GM18868 (cell line): ENCODE data around the gene RALB.
"Not testable (repeated sequence)": the region's sequence is repeated elsewhere in the genome, so short reads cannot be mapped to it uniquely, and the experiment has no call there.

ENCODE experiments used
- ATAC-seq: cut with Tn5 transposase; IDR thresholded peaks from one replicate; pipeline ENCODE4 v1.9.1; 2021; ENCODE audit warnings: mild to moderate bottlenecking, moderate library complexity; ENCODE audit not compliant: unreplicated experiment

RALB gene

GRCh38 chr2:120290737-120291136 is 38.1 kb downstream of the RALB start:
- ATAC-seq = no peak

DNA sequence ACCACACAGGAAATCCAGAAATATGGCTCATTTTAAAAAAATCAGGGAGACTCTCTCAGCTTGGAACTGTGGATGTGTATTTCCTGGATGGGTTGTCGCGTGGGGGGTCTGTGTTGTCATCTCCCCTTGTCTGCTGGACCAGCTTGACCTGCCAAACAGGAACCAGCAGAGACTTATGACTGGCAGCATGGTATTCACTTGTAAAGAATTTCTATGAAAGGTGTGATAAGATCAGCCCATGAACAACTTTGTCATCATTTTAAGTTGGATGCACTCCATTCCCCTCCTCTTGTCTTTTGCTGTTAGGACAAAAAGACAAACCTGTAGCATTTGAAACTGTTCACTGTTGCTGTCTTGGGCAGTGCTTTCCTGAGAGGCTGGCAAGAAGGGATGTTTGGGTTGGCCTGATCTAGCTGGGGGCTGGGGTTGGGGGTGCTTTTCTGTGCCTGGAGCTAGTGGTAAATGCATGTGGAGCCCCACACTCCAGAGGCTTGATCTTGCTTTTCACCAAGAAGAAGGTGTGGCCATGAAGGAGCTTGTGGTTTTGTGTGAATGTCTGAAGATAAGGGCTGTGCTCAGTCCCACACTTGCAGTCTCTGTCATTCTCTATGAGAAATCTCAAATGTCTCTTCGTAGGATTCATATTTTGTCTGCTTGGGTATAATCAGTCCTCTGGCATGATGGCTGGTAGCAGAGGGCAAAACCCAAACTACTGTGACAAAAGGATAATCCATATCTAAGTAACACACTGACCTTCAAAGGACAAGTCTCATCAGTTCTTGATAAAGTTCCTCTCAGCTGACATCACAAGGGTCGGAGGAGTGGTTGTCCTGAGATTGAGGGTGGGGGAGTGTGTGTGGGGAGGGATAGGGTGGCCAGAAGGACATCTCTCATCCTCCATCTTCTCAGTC is 39.0 kb downstream of the RALB start:
- ATAC-seq = no peak

DNA sequence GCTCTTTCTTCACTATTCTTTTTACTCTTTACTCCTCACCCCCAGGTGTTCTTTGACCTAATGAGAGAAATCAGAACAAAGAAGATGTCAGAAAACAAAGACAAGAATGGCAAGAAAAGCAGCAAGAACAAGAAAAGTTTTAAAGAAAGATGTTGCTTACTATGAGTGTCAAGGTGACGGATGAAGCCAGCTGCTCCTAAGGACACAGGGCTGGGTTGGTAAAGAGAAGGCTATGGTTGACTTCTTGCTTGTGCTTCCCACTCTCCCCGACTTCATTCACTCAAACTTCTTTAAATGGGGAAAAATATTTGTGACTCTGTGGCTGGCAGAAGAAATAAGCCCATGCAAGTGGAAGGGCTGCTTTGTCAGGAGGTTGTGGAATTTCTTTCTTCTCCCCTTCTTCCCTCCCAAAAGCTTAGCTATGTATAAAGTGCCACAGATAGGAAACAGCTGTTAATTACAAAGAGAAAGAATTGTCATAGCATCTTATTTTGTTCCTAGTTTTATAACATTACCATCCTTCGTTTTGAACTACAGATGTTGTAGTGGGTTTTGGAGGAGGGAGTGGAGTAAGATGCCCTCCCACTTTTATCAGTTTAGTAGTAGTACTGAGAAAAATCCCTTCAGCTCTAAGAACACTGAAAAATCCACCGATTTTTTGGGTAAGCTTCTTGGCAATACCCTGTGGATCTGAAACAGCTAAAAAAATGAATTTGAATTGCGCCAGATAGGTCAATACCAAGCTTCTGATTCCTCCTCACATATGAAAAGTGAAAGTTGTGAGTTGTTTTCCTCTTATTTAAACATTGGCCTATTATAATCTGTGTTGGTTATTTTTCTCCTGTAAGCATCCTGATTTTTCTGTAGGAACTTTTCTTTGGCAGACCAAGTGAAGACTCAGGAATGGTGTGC is 40.7 kb downstream of the RALB start:
- peak; percentile 42 for ATAC-seq

- ATAC-seq = peak; percentile 99
Measured at GRCh38 chr2:120294008-120294340, 41.3 kb downstream of the RALB start.

DNA sequence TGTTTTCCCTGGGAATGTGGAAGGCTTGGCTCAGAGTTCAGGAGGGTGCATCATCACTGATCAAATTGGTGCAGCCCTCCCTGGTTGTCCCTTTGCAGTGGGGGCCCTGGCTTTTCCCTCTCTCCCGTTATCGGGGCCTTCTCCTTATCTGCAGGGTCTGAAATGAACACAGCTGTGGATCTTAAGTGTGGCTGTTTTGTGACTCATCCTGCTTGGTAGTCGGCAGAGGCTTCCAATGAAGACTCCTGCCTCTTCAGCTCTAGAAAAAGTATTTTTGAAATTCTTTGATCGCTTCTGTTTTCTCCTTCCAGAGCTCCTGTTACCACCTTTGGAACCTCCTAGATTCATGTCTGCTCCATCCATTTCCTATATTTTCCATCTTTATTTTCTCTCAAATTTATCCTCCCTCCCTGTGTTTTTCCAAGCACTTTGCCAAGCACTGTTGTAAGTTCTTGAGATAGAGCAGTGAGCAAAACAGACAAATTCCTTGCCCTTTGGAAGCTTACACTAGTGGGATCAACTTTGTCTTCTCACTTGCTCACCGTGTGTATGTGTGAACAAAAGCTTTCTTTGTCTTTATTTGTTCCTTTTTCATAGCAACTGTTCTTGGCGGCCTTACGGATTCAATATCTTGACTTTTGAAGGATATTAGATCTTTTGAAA is 45.7 kb downstream of the RALB start:
- no peak for ATAC-seq

- ATAC-seq = no peak
Measured at GRCh38 chr2:120299004-120299403, 46.4 kb downstream of the RALB start.

- no peak for ATAC-seq
Measured at GRCh38 chr2:120299561-120299960, 46.9 kb downstream of the RALB start.

DNA sequence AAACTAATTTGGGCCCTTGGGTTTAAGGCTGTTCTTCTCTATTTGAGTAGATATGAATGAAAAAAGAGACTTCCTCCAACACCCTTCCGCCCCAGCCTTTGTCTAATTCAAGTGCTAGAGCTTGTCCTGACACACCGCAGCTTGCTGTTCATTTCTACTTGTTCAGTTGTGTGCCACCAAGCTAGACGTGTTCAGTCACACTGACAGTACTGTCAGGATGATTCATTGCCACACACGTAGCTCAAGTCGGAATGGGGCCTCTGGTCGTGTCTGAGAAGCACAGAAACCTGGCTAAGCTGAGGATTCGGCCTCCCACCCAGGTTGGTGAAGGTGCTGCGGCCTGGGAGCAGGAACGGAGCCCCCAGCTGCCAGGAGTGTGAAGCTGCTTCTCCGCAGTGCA is 47.7 kb downstream of the RALB start:
- ATAC-seq = no peak

DNA sequence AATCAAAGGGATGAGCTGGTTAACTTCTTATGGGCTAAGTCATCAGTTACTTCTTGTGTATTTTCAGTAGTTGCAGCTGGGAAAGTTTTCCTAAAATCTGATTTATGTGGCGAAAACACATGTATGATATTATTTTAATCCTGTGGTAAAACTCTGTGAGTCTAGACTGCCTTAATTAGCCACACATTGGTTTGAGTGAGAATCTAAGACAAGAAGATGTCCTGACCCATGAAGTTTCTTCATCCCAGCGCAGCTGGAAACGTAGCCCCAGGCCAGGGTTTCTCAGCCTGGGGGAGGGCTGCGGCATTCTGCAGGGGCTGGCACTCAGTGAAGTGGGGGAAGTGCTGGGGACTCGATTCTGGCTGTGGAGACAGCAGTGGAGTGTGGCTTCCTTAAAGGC is 48.6 kb downstream of the RALB start:
- no peak for ATAC-seq

- no peak for ATAC-seq
Measured at GRCh38 chr2:120302301-120302700, 49.6 kb downstream of the RALB start.

- no peak for ATAC-seq
Measured at GRCh38 chr2:120303177-120303576, 50.5 kb downstream of the RALB start.

DNA sequence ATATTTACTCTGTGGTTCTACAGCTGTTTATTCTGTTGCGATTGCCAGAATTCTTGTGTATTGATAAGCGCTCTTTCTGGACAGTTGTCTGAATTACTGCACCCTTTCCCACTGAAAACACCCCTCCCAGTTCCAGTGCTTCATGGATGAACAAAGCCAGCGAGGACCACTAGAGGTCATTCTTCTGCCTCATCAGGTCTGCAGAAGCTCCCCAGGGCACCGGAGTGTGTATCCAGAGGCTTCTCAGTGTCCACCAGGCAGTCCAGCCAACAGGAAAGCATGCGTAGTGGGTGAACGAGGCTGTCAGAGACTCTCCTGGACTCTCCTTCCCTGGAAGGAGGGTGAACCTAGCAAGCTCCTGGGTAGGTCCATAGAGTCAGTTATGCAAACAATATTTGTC is 52.6 kb downstream of the RALB start:
- ATAC-seq = no peak

DNA sequence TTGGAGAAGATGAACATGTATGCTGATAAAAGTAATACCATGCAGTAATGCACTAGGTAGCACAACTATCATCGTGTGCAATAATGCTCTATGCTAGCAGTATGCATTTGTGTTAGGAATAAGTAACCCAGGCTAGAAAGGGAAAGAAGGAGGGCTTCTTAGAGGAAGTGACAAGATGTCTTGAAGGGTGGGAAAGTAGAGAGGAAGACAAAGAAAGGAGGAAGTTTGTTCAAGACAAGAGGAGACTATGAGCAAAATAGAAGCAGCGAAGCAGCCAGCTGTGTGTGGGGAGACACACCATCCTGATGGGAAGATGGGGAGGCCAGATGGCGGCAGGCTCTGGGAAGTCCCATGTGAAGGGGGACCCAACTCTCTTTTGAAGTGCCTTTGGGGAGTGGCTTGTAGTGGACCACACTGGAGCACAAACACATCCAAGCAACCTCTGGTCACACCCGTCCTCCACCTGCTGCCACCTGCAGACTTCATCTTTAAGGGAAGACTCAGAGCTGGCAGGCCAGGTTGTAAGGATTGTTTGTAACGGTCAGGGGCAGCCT is 53.4 kb downstream of the RALB start:
- ATAC-seq = no peak

GRCh38 chr2:120307482-120307881 is 54.8 kb downstream of the RALB start:
- no peak for ATAC-seq

GRCh38 chr2:120308038-120308910 is 55.6 kb downstream of the RALB start:
- ATAC-seq = peak; percentile 28

DNA sequence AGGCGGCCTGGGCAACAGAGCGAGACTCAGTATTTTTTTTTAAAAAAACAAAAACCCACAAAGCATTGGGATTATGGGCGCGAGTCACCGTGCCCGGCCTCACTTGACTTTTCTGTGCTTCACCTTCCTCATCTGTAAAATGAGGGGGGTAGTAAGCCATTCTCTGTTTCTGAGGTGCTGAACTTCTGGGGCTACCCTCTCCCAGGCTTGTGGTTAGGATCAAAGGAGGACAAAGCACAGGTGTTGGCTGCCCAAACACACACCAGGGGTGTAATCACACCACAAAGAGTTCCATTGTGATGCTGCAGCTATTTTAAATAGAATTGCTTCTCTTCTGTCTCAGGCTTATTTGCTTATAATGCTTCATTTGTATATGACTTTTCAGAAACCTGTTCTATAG is 57.5 kb downstream of the RALB start:
- peak; percentile 72 for ATAC-seq

DNA sequence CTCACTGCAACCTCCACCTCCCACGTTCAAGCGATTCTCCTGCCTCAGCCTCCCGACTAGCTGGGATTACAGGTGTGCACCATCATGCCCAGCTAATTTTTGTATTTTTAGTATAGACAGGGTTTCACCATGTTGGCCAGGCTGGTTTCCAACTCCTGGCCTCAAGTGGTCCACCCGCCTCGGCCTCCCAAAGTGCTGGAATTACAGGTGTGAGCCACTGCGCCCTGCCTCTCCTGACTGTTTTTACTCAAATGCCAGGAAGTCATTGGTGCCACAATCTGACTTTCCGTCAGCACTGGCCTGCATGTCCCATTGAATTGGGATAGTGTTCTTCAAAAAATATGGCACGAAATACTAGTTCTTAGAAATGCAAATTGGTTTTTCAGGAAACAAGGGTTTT is 58.2 kb downstream of the RALB start:
- ATAC-seq = not testable (repeated sequence)

GRCh38 chr2:120312076-120312475 is 59.4 kb downstream of the RALB start:
- no peak for ATAC-seq

- ATAC-seq = peak; percentile 51
Measured at GRCh38 chr2:120312860-120313694, 60.4 kb downstream of the RALB start.
